WTC11 (cell line): ENCODE results near the gene OR13C3. TPM values are rescaled to one million over a fixed set of nuclear protein-coding genes. Genes with fewer than 3 reads are reported as not detected.

Experiments
- ATAC-seq: fragments of 200-7000 bp; cut with Tn5 transposase; 2 replicates; pipeline ENCODE4 v1.10.0; 2021; ENCODE audit warnings: mild to moderate bottlenecking, moderate library complexity
- Bru-seq: library from RNA; stranded (reverse); fragments of 400-500 nt; gene quantifications from one replicate; lab custom pipeline; 2021; lab: Mats Ljungman, UMichigan
- CTCF ChIA-PET: fragments of 300-600 bp; sonication (Branson Sonifier 250); formaldehyde crosslinking; loops from one replicate; lab custom pipeline; 2021; ENCODE audit warnings: antibody characterized with exemption; lab: Charles Lee
- POLR2A ChIA-PET: fragments of 350-600 bp; sonication (Branson Sonifier 250); formaldehyde crosslinking; loops from one replicate; lab custom pipeline; 2021; ENCODE audit warnings: antibody characterized with exemption; lab: Charles Lee
- DNase-seq: peaks from one replicate; pipeline ENCODE4 v3.0.0; 2021; ENCODE audit warnings: low spot score
- H3K27ac Mint-ChIP-seq: 2 replicates; pipeline ENCODE4 v1.8.0; 2021; ENCODE audit warnings: mixed read lengths
- H3K27me3 Mint-ChIP-seq: 2 replicates; pipeline ENCODE4 v1.8.0; 2021; ENCODE audit warnings: low read depth, mild to moderate bottlenecking, moderate library complexity, mixed read lengths
- H3K36me3 Mint-ChIP-seq: 2 replicates; pipeline ENCODE4 v1.8.0; 2021; ENCODE audit warnings: mixed read lengths
- H3K4me1 Mint-ChIP-seq: 2 replicates; pipeline ENCODE4 v1.8.0; 2022; ENCODE audit warnings: mixed read lengths
- H3K4me3 Mint-ChIP-seq: 2 replicates; pipeline ENCODE4 v1.8.0; 2021; ENCODE audit warnings: mild to moderate bottlenecking, moderate library complexity, mixed read lengths
- H3K9me3 Mint-ChIP-seq: 2 replicates; pipeline ENCODE4 v1.8.0; 2021; ENCODE audit warnings: mixed read lengths
- ATF6 ChIP-seq: sonication (generic); formaldehyde crosslinking; IDR thresholded peaks from 2 replicates; pipeline ENCODE4 v1.8.1; 2023; ENCODE audit warnings: mild to moderate bottlenecking, missing genetic modification reagents
- FOXK1 ChIP-seq: sonication (generic); formaldehyde crosslinking; IDR thresholded peaks from 2 replicates; pipeline ENCODE4 v1.8.0; 2022; ENCODE audit warnings: mild to moderate bottlenecking, moderate library complexity, missing genetic modification reagents
- FOXP1 ChIP-seq: sonication (generic); formaldehyde crosslinking; IDR thresholded peaks from 2 replicates; pipeline ENCODE4 v1.8.0; 2022; ENCODE audit warnings: missing genetic modification reagents, mild to moderate bottlenecking, moderate library complexity, borderline replicate concordance
- FOXP4 ChIP-seq: sonication (generic); formaldehyde crosslinking; IDR thresholded peaks from 2 replicates; pipeline ENCODE4 v1.8.0; 2022; ENCODE audit warnings: mild to moderate bottlenecking, missing genetic modification reagents
- GABPB1 ChIP-seq: sonication (generic); formaldehyde crosslinking; IDR thresholded peaks from 2 replicates; pipeline ENCODE4 v1.8.1; 2023; ENCODE audit warnings: mild to moderate bottlenecking, missing genetic modification reagents
- MAX ChIP-seq: sonication (generic); formaldehyde crosslinking; IDR thresholded peaks from 2 replicates; pipeline ENCODE4 v1.8.0; 2022; ENCODE audit warnings: mild to moderate bottlenecking, missing genetic modification reagents
- NFYB ChIP-seq: sonication (generic); formaldehyde crosslinking; conservative IDR thresholded peaks from 2 replicates; pipeline ENCODE4 v1.8.0; 2022; ENCODE audit warnings: low read depth, missing genetic modification reagents
- PRRX2 ChIP-seq: fragments of 250-450 bp; sonication (Bioruptor Pico); IDR thresholded peaks from 2 replicates; pipeline ENCODE4 v1.8.0; 2021; ENCODE audit warnings: mild to moderate bottlenecking
- RELA ChIP-seq: sonication (generic); formaldehyde crosslinking; IDR thresholded peaks from 2 replicates; pipeline ENCODE4 v1.8.1; 2022; ENCODE audit warnings: missing genetic modification reagents, mild to moderate bottlenecking, borderline replicate concordance
- TEAD1 ChIP-seq: sonication (generic); formaldehyde crosslinking; IDR thresholded peaks from 2 replicates; pipeline ENCODE4 v1.8.0; 2022; ENCODE audit warnings: mild to moderate bottlenecking, missing genetic modification reagents
- TEAD4 ChIP-seq: sonication (generic); formaldehyde crosslinking; IDR thresholded peaks from 2 replicates; pipeline ENCODE4 v1.8.0; 2022; ENCODE audit warnings: mild to moderate bottlenecking, missing genetic modification reagents
- TP53 ChIP-seq: sonication (generic); formaldehyde crosslinking; IDR thresholded peaks from 2 replicates; pipeline ENCODE4 v1.8.1; 2023; ENCODE audit warnings: mild to moderate bottlenecking, missing genetic modification reagents
- ZBTB43 ChIP-seq: sonication (generic); formaldehyde crosslinking; IDR thresholded peaks from 2 replicates; pipeline ENCODE4 v1.8.1; 2023; ENCODE audit warnings: mild to moderate bottlenecking, missing genetic modification reagents
- long read RNA-seq, 3 experiments: library from RNA in 1 of 3; library from capped mRNA in 1 of 3; library from polyadenylated mRNA in 1 of 3; unstranded in 2 of 3; stranded (forward) in 1 of 3; transcript quantifications; one replicate each; pipeline ENCODE4 v2.0.0, GENCODE V29; 2021
- total RNA-seq: library from RNA; stranded (reverse); gene quantifications from 3 replicates; pipeline ENCODE4 v1.2.3, GENCODE V29; 2021
- TF ChIP-seq, protein P1 (sequence below): sonication (generic); formaldehyde crosslinking; IDR thresholded peaks from 2 replicates; pipeline ENCODE4 v1.8.0; 2023; ENCODE audit warnings: missing genetic modification reagents, mild to moderate bottlenecking, borderline replicate concordance
- TF ChIP-seq, protein P2 (sequence below): fragments of 250-450 bp; sonication (Bioruptor Pico); IDR thresholded peaks from 2 replicates; pipeline ENCODE4 v1.9.0; 2021; ENCODE audit warnings: mild to moderate bottlenecking, borderline replicate concordance
- TF ChIP-seq, protein P3 (sequence below): sonication (generic); formaldehyde crosslinking; IDR thresholded peaks from 2 replicates; pipeline ENCODE4 v1.8.0; 2022; ENCODE audit warnings: mild to moderate bottlenecking, missing genetic modification reagents
- TF ChIP-seq, protein P4 (sequence below): sonication (generic); formaldehyde crosslinking; IDR thresholded peaks from 2 replicates; pipeline ENCODE4 v1.8.0; 2022; ENCODE audit warnings: mild to moderate bottlenecking, missing genetic modification reagents

OR13C3 gene
- total RNA-seq = not detected in 3 replicates
- Bru-seq, nascent RNA = not detected
- long read RNA-seq, experiment 1 = 0 reads
- long read RNA-seq, experiment 2 = 0 reads
- long read RNA-seq, experiment 3 = 0 reads

DNA sequence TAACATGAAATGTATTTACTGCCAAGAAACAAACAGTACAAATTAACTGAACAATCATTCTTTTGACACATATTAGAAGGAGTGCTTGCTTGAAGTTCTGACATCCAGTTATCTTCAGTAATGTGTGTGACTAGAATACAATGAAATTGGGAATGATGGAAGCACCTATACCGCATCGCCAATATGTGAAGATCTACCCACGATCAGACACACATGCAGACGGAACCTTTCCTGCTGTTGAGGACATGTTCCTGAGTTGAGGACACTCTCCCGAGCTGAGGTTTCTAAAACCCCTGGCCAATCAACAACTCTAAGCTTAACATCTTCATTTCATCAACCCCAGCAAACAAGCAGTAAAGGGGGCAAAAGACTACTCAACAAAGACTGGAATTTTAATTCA, at the start of gene OR13C3:
TSS of gene OR13C3 (minus strand) at position 101 of the 400 bp plus-strand sequence. CDS start 133 bp downstream, outside the sequence.
- no peaks in the 10 kb centered on the region for H3K27me3 Mint-ChIP-seq
- POLR2A ChIA-PET = no interaction called here
- TF ChIP-seq GABPB1 (CRISPR knock-in tag) = no peak
- no peak for TF ChIP-seq MAX
- TF ChIP-seq, protein P1, sequence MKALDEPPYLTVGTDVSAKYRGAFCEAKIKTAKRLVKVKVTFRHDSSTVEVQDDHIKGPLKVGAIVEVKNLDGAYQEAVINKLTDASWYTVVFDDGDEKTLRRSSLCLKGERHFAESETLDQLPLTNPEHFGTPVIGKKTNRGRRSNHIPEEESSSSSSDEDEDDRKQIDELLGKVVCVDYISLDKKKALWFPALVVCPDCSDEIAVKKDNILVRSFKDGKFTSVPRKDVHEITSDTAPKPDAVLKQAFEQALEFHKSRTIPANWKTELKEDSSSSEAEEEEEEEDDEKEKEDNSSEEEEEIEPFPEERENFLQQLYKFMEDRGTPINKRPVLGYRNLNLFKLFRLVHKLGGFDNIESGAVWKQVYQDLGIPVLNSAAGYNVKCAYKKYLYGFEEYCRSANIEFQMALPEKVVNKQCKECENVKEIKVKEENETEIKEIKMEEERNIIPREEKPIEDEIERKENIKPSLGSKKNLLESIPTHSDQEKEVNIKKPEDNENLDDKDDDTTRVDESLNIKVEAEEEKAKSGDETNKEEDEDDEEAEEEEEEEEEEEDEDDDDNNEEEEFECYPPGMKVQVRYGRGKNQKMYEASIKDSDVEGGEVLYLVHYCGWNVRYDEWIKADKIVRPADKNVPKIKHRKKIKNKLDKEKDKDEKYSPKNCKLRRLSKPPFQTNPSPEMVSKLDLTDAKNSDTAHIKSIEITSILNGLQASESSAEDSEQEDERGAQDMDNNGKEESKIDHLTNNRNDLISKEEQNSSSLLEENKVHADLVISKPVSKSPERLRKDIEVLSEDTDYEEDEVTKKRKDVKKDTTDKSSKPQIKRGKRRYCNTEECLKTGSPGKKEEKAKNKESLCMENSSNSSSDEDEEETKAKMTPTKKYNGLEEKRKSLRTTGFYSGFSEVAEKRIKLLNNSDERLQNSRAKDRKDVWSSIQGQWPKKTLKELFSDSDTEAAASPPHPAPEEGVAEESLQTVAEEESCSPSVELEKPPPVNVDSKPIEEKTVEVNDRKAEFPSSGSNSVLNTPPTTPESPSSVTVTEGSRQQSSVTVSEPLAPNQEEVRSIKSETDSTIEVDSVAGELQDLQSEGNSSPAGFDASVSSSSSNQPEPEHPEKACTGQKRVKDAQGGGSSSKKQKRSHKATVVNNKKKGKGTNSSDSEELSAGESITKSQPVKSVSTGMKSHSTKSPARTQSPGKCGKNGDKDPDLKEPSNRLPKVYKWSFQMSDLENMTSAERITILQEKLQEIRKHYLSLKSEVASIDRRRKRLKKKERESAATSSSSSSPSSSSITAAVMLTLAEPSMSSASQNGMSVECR (CRISPR knock-in tag) = no peak
- no peak for TF ChIP-seq PRRX2 (CRISPR knock-in tag)
- TF ChIP-seq, protein P2, sequence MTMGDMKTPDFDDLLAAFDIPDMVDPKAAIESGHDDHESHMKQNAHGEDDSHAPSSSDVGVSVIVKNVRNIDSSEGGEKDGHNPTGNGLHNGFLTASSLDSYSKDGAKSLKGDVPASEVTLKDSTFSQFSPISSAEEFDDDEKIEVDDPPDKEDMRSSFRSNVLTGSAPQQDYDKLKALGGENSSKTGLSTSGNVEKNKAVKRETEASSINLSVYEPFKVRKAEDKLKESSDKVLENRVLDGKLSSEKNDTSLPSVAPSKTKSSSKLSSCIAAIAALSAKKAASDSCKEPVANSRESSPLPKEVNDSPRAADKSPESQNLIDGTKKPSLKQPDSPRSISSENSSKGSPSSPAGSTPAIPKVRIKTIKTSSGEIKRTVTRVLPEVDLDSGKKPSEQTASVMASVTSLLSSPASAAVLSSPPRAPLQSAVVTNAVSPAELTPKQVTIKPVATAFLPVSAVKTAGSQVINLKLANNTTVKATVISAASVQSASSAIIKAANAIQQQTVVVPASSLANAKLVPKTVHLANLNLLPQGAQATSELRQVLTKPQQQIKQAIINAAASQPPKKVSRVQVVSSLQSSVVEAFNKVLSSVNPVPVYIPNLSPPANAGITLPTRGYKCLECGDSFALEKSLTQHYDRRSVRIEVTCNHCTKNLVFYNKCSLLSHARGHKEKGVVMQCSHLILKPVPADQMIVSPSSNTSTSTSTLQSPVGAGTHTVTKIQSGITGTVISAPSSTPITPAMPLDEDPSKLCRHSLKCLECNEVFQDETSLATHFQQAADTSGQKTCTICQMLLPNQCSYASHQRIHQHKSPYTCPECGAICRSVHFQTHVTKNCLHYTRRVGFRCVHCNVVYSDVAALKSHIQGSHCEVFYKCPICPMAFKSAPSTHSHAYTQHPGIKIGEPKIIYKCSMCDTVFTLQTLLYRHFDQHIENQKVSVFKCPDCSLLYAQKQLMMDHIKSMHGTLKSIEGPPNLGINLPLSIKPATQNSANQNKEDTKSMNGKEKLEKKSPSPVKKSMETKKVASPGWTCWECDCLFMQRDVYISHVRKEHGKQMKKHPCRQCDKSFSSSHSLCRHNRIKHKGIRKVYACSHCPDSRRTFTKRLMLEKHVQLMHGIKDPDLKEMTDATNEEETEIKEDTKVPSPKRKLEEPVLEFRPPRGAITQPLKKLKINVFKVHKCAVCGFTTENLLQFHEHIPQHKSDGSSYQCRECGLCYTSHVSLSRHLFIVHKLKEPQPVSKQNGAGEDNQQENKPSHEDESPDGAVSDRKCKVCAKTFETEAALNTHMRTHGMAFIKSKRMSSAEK (CRISPR knock-in tag) = no peak
- no peak for TF ChIP-seq TEAD1 (CRISPR knock-in tag)
- TF ChIP-seq, protein P3, sequence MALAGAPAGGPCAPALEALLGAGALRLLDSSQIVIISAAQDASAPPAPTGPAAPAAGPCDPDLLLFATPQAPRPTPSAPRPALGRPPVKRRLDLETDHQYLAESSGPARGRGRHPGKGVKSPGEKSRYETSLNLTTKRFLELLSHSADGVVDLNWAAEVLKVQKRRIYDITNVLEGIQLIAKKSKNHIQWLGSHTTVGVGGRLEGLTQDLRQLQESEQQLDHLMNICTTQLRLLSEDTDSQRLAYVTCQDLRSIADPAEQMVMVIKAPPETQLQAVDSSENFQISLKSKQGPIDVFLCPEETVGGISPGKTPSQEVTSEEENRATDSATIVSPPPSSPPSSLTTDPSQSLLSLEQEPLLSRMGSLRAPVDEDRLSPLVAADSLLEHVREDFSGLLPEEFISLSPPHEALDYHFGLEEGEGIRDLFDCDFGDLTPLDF (CRISPR knock-in tag) = no peak
- TF ChIP-seq RELA (CRISPR knock-in tag) = no peak
- TF ChIP-seq, protein P4, sequence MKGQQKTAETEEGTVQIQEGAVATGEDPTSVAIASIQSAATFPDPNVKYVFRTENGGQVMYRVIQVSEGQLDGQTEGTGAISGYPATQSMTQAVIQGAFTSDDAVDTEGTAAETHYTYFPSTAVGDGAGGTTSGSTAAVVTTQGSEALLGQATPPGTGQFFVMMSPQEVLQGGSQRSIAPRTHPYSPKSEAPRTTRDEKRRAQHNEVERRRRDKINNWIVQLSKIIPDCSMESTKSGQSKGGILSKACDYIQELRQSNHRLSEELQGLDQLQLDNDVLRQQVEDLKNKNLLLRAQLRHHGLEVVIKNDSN (CRISPR knock-in tag) = no peak
- TF ChIP-seq NFYB (CRISPR knock-in tag) = no peak
- no peak for TF ChIP-seq FOXK1 (CRISPR knock-in tag)
- TF ChIP-seq FOXP4 (CRISPR knock-in tag) = no peak
- no peak for TF ChIP-seq FOXP1
- TF ChIP-seq TP53 = no peak
- no peak for TF ChIP-seq ATF6 (CRISPR knock-in tag)
- no peak for TF ChIP-seq ZBTB43 (CRISPR knock-in tag)
- no peak for TF ChIP-seq TEAD4 (CRISPR knock-in tag)
- H3K4me3 Mint-ChIP-seq = no peak within 1 kb of the TSS
- CTCF ChIA-PET = no interaction called here
- DNase-seq (no peak), ATAC-seq (no peak)
- H3K36me3 Mint-ChIP-seq = no peaks in the 10 kb centered on the region
- H3K27ac Mint-ChIP-seq = no peak within 1 kb of the TSS
- no peaks in the 10 kb centered on the region for H3K9me3 Mint-ChIP-seq
- H3K4me1 Mint-ChIP-seq = peaks cover 12% of the 10 kb centered on the region
